Ishikawa (cell line): ENCODE data around the gene NBEAL1.

Experiments
- CEBPB ChIP-seq: IDR thresholded peaks from 2 replicates; pipeline ENCODE4 v1.6.1; 2012
- EGR1 ChIP-seq: IDR thresholded peaks from 2 replicates; pipeline ENCODE4 v1.6.1; 2012
- EP300 ChIP-seq: IDR thresholded peaks from 2 replicates; pipeline ENCODE4 v1.6.1; 2012; ENCODE audit warnings: borderline replicate concordance
- ZBTB7A ChIP-seq: IDR thresholded peaks from 2 replicates; pipeline ENCODE4 v1.6.1; 2012; ENCODE audit warnings: low read depth

DNA sequence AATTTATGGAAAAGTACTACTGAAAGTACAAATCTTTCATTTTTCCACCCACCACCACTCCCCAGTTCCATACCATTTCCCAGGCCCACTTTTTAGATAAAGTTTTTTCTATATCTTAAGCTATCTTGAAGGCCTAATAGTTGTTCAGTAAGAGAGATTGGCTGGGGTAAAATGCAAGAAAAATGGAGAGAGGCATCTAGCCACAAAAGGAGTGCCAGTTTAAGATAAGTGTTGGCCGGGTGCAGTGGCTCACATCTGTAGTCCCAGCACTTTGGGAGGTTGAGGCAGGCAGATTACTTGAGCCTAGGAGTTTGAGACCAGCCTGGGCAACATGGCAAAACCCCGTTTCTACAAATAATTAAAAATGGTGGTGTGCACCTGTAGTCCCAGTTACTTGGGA, 28.6 kb downstream of the NBEAL1 start:
- TF ChIP-seq CEBPB (no peak), ZBTB7A (no peak), EGR1 (no peak), EP300 (no peak)
